ENCODE data around the gene ASXL3. TPM values are rescaled to one million over a fixed set of nuclear protein-coding genes. Genes with fewer than 3 reads are reported as not detected.

ASXL3 gene
- total RNA-seq, 1 donor from 2014 or later, result 45.6 TPM

DNA sequence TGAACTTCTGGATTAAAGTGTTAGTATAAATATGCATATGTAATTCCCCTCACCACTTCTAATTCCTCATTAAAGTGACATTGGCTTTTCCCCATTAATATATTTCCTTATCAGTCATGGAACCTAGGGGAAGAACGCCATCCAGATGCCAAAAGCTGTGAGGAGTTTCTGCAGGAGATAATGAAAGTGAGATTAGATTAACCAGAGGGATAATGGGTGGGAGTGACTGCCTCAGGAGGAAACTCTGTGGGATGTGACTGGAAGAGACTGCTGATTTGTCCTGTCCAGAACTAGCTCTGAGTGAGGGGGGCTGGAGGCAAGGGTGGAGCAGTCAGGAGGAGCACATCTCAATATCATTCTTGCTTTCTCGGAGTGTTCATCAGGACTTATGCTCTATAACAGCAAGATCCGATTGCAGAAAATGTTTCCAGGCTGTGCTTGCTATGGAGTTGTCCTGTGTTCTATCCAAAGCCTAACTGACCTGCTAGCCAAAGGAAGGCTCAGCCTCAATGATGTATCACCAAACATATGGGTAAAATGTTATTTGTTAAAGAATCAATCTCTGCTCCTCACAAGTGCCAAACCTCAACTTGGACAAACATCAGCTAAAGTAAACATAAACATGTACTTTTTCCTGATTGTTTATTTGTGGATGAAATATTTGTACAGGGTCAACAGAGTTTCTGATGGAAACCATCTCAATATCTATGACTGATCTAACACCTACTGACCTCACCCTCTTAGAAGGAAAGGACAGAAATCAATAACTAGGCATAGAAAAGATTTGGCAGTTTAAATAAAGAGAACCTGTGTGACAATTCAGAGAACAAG is 118.5 kb downstream of the ASXL3 start:
- TF ChIP-seq, protein P1, sequence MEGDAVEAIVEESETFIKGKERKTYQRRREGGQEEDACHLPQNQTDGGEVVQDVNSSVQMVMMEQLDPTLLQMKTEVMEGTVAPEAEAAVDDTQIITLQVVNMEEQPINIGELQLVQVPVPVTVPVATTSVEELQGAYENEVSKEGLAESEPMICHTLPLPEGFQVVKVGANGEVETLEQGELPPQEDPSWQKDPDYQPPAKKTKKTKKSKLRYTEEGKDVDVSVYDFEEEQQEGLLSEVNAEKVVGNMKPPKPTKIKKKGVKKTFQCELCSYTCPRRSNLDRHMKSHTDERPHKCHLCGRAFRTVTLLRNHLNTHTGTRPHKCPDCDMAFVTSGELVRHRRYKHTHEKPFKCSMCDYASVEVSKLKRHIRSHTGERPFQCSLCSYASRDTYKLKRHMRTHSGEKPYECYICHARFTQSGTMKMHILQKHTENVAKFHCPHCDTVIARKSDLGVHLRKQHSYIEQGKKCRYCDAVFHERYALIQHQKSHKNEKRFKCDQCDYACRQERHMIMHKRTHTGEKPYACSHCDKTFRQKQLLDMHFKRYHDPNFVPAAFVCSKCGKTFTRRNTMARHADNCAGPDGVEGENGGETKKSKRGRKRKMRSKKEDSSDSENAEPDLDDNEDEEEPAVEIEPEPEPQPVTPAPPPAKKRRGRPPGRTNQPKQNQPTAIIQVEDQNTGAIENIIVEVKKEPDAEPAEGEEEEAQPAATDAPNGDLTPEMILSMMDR (IDR thresholded peaks at IDR 0.05; ENCODE audit: partially characterized antibody, unreplicated experiment), result no peak
- H3K27ac Mint-ChIP-seq (ENCODE audit: unreplicated experiment), result no peak overlapping the region
- H3K36me3 Mint-ChIP-seq (ENCODE audit: unreplicated experiment), result no peaks in the 10 kb centered on the region
- H3K4me3 Mint-ChIP-seq (ENCODE audit: unreplicated experiment), result no peak overlapping the region
- H3K9me3 Mint-ChIP-seq (ENCODE audit: unreplicated experiment), result peaks cover 2% of the 10 kb centered on the region
- no peaks in the 10 kb centered on the region for H3K27me3 Mint-ChIP-seq (ENCODE audit: unreplicated experiment)
- peak; percentile 21 for DNase-seq
- peaks cover 10% of the 10 kb centered on the region for H3K4me1 Mint-ChIP-seq (ENCODE audit: low read depth, unreplicated experiment)

DNA sequence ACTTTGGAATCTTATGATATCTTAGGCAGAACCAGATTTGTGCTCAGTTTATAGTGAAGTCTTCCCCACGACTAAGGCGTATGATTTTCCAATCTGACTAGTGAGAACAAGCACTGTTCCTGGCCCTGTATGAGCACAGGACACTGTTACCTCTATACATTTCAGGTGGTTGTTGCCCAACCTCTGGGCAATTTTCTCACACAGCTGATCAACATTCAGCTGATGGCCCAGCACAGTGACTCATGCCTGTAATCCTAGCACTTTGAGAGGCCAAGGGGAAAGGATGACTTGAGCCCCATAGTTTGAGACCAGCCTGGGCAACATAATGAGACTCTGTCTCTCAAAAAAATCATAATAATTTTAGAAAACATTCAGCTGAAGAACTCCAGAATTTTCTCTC is 119.5 kb downstream of the ASXL3 start:
- H3K27ac Mint-ChIP-seq (ENCODE audit: unreplicated experiment), result no peak overlapping the region
- H3K27me3 Mint-ChIP-seq (ENCODE audit: unreplicated experiment), result no peaks in the 10 kb centered on the region
- TF ChIP-seq, protein P1 (IDR thresholded peaks at IDR 0.05; ENCODE audit: partially characterized antibody, unreplicated experiment), result no peak
- H3K36me3 Mint-ChIP-seq (ENCODE audit: unreplicated experiment), result no peaks in the 10 kb centered on the region
- H3K4me1 Mint-ChIP-seq (ENCODE audit: low read depth, unreplicated experiment), result peaks cover 10% of the 10 kb centered on the region
- H3K9me3 Mint-ChIP-seq (ENCODE audit: unreplicated experiment), result peaks cover 4% of the 10 kb centered on the region
- no peak for DNase-seq
- no peak overlapping the region for H3K4me3 Mint-ChIP-seq (ENCODE audit: unreplicated experiment)

DNA sequence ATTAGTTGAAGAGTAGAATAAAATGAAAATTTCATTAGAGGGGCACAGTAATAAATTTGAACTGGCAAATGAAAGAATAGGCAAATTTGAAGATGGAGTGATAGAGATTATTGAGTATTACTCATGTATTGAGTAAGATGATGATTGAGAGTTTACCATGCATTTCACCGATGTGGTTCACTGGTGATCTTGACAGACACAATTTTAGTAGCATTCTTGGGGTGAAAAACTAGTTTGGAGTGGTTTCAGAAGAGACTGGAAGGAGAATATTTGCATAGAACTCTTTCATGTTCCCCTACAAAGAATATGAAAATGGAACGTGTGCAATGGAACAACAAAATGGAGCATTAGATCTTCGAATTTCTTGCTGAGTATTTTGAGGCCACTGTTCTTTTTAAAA is 121.4 kb downstream of the ASXL3 start:
- H3K36me3 Mint-ChIP-seq (ENCODE audit: unreplicated experiment), result no peaks in the 10 kb centered on the region
- TF ChIP-seq, protein P1 (IDR thresholded peaks at IDR 0.05; ENCODE audit: partially characterized antibody, unreplicated experiment), result no peak
- no peak overlapping the region for H3K27ac Mint-ChIP-seq (ENCODE audit: unreplicated experiment)
- no peak overlapping the region for H3K4me3 Mint-ChIP-seq (ENCODE audit: unreplicated experiment)
- peaks cover 5% of the 10 kb centered on the region for H3K4me1 Mint-ChIP-seq (ENCODE audit: low read depth, unreplicated experiment)
- H3K9me3 Mint-ChIP-seq (ENCODE audit: unreplicated experiment), result peaks cover 4% of the 10 kb centered on the region
- no peaks in the 10 kb centered on the region for H3K27me3 Mint-ChIP-seq (ENCODE audit: unreplicated experiment)
- no peak for DNase-seq

DNA sequence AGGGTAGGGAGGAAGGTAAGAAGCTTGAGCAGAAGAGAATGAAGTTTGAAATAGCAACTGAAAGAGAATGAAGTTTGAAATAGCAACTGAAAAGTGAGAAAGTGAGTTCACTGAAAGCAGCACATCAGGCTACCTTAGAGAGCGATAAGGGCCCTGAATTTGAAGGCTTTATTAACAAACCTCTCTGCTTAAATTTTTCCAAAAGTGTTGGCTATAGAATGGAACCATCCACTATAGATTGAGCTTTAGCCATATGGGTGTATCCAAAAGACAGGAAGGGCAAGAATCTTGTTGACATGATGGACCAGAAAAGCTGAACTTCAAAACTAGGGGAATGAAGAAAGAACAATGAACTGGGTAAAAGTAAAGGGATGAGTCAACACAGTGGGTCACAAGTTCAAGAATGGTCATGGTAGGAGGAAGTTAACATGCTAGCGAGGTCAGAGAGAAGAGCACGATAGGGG is 122.5 kb downstream of the ASXL3 start:
- TF ChIP-seq, protein P1 (IDR thresholded peaks at IDR 0.05; ENCODE audit: partially characterized antibody, unreplicated experiment), result no peak
- H3K9me3 Mint-ChIP-seq (ENCODE audit: unreplicated experiment), result peaks cover 4% of the 10 kb centered on the region
- H3K27me3 Mint-ChIP-seq (ENCODE audit: unreplicated experiment), result no peaks in the 10 kb centered on the region
- no peaks in the 10 kb centered on the region for H3K36me3 Mint-ChIP-seq (ENCODE audit: unreplicated experiment)
- no peak overlapping the region for H3K4me3 Mint-ChIP-seq (ENCODE audit: unreplicated experiment)
- H3K27ac Mint-ChIP-seq (ENCODE audit: unreplicated experiment), result no peak overlapping the region
- DNase-seq, result no peak
- H3K4me1 Mint-ChIP-seq (ENCODE audit: low read depth, unreplicated experiment), result no peaks in the 10 kb centered on the region

DNA sequence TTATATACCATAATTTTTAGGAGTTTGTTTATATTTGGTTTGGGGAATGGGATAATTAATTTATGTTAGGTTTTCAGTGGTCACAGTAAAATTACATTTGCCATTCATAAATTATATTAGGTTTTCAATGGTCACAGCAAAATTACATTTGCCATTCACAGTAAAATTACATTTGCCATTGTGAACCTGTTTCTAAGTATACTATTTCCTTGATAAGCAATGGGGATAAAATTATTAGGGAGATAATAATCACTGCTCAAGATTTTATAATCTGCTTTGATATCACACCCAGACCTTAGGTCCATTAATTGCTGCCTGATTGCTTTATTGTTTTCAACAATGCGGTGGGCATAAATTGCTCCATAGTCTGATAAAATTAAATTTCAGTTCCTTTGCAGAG is 124.6 kb downstream of the ASXL3 start:
- no peak overlapping the region for H3K4me3 Mint-ChIP-seq (ENCODE audit: unreplicated experiment)
- no peak for DNase-seq
- no peaks in the 10 kb centered on the region for H3K4me1 Mint-ChIP-seq (ENCODE audit: low read depth, unreplicated experiment)
- H3K27ac Mint-ChIP-seq (ENCODE audit: unreplicated experiment), result no peak overlapping the region
- TF ChIP-seq, protein P1 (IDR thresholded peaks at IDR 0.05; ENCODE audit: partially characterized antibody, unreplicated experiment), result no peak
- no peaks in the 10 kb centered on the region for H3K27me3 Mint-ChIP-seq (ENCODE audit: unreplicated experiment)
- H3K9me3 Mint-ChIP-seq (ENCODE audit: unreplicated experiment), result peaks cover 1% of the 10 kb centered on the region
- H3K36me3 Mint-ChIP-seq (ENCODE audit: unreplicated experiment), result no peaks in the 10 kb centered on the region

Measured in glutamatergic neuron (in vitro differentiated cells).